Testis (tissue), 2 donors: ENCODE data around the gene VSTM1.

Source experiments
- CTCF ChIP-seq, 3 experiments: fragments of 450-650 bp in 2 of 3; fragments of 200-600 bp in 1 of 3; sonication (generic) in 1 of 3; IDR thresholded peaks; one replicate each; pipeline ENCODE4 v1.5.1; 2016 to 2019; ENCODE audit warnings: antibody characterized with exemption in 3 of 3, mild to moderate bottlenecking in 2 of 3, moderate library complexity in 1 of 3
- POLR2A ChIP-seq: fragments of 450-650 bp; IDR thresholded peaks from one replicate; pipeline ENCODE4 v1.6.1; 2017; ENCODE audit warnings: antibody characterized with exemption, mild to moderate bottlenecking, moderate library complexity

GRCh38 chr19:54105796-54106195 lies 42.1 kb upstream of the VSTM1 start:
- TF ChIP-seq POLR2A (no peak), CTCF (IDR thresholded peaks at IDR 0.05) (no peak)
